ENCODE data around the gene ABHD3. TPM values are rescaled to one million over a fixed set of nuclear protein-coding genes. Genes with fewer than 3 reads are reported as not detected.
A peak's percentile ranks its signal among the peaks of the same experiment; 100 is the strongest.
"Not testable (repeated sequence)": the region's sequence is repeated elsewhere in the genome, so short reads cannot be mapped to it uniquely, and the experiment has no call there.

The ABHD3 gene
- total RNA-seq, 3 donors from 2014 or later: 82.7 to 160 (median 150) TPM

- DNase-seq (no peak), ATAC-seq (no peak)
- no peak for TF ChIP-seq CTCF (IDR thresholded peaks at IDR 0.05)
- Histone ChIP-seq H3K4me3 (no peak overlapping the region), H3K4me1 (ENCODE audit: low read depth) (peaks cover 30% of the 10 kb centered on the region), H3K36me3 (ENCODE audit: low read depth) (no peaks in the 10 kb centered on the region), H3K9me3 (no peaks in the 10 kb centered on the region)
- intact Hi-C loops (cut with DNase I, micrococcal nuclease): loop anchor here in 1 of 2 donors (10.0 kb wide), 1 partner anchor 50 kb away; no protein-coding TSS in a partner anchor
These were observed 19.8 kb downstream of the ABHD3 start for GRCh38 chr18:21684731-21685130.

GRCh38 chr18:21682371-21683051, 22.1 kb downstream of the ABHD3 start:
- peak; percentile 70 for ATAC-seq
- intact Hi-C loops (cut with DNase I, micrococcal nuclease): loop anchor here in 1 of 2 donors (10.0 kb wide), 1 partner anchor 52 kb away; no protein-coding TSS in a partner anchor
- Histone ChIP-seq H3K4me3 (no peak overlapping the region), H3K36me3 (ENCODE audit: low read depth) (no peaks in the 10 kb centered on the region), H3K9me3 (no peaks in the 10 kb centered on the region), H3K4me1 (ENCODE audit: low read depth) (peaks cover 41% of the 10 kb centered on the region)
- no peak for TF ChIP-seq CTCF (IDR thresholded peaks at IDR 0.05)
- DNase-seq: peak in 1 of 3 donors; percentile 64

GRCh38 chr18:21680161-21680560, 24.4 kb downstream of the ABHD3 start:
- no peak for TF ChIP-seq CTCF (IDR thresholded peaks at IDR 0.05)
- Histone ChIP-seq H3K36me3 (ENCODE audit: low read depth) (no peaks in the 10 kb centered on the region), H3K4me3 (no peak overlapping the region), H3K9me3 (no peaks in the 10 kb centered on the region), H3K4me1 (ENCODE audit: low read depth) (peaks cover 31% of the 10 kb centered on the region)
- DNase-seq (no peak), ATAC-seq (peak; percentile 72)
- intact Hi-C loops (cut with DNase I, micrococcal nuclease): loop anchor here in 1 of 2 donors (10.0 kb wide), 1 partner anchor 55 kb away; no protein-coding TSS in a partner anchor

- Histone ChIP-seq H3K4me3 (no peak overlapping the region), H3K36me3 (ENCODE audit: low read depth) (no peaks in the 10 kb centered on the region), H3K4me1 (ENCODE audit: low read depth) (peaks cover 31% of the 10 kb centered on the region), H3K9me3 (no peaks in the 10 kb centered on the region)
- DNase-seq (no peak), ATAC-seq (peak; percentile 66)
- no peak for TF ChIP-seq CTCF (IDR thresholded peaks at IDR 0.05)
- intact Hi-C loops (cut with DNase I, micrococcal nuclease): no loop called here
These were observed 25.7 kb downstream of the ABHD3 start for GRCh38 chr18:21678859-21679258.

GRCh38 chr18:21675354-21675753, 29.2 kb downstream of the ABHD3 start:
- ATAC-seq; intact Hi-C loops (cut with DNase I, micrococcal nuclease); DNase-seq; H3K4me3 ChIP-seq; H3K9me3 ChIP-seq; H3K36me3 ChIP-seq (ENCODE audit: low read depth): not testable (repeated sequence)
- peaks cover 14% of the 10 kb centered on the region for H3K4me1 ChIP-seq (ENCODE audit: low read depth)

- intact Hi-C loops (cut with DNase I, micrococcal nuclease): no loop called here
- DNase-seq: peak in 2 of 3 donors; percentile 60 to 73
- peaks cover 13% of the 10 kb centered on the region for H3K4me1 ChIP-seq (ENCODE audit: low read depth)
- ATAC-seq: peak; percentile 85
- no peak for TF ChIP-seq CTCF (IDR thresholded peaks at IDR 0.05)
- no peaks in the 10 kb centered on the region for H3K36me3 ChIP-seq (ENCODE audit: low read depth)
- H3K4me3 ChIP-seq: no peak overlapping the region
- no peaks in the 10 kb centered on the region for H3K9me3 ChIP-seq
These were observed 31.9 kb downstream of the ABHD3 start for GRCh38 chr18:21672521-21673267.

All from mucosa of descending colon (tissue), 3 donors.